RCC 7860 (cell line): ENCODE results near the gene ELF4.

Experiments used
- DNase-seq: peaks from one replicate; pipeline ENCODE4 v3.0.0-alpha.2; 2015; ENCODE audit warnings: low spot score
- FAIRE-seq: peaks from 2 replicates; lab custom pipeline; 2012; peaks lifted over from hg19 to GRCh38; lab: Jason Lieb, UNC

Gene ELF4

GRCh38 chrX:130110379-130111219 is at the start of gene ELF4:
Gene ELF4 (minus strand): TSS chrX:130110497. CDS start chrX:130081330, 29,167 bp downstream.
- no peak for FAIRE-seq
- DNase-seq: peak; percentile 50

- no peak for FAIRE-seq
- no peak for DNase-seq
Observed at GRCh38 chrX:130159776-130160175, 49.5 kb upstream of the ELF4 start.

GRCh38 chrX:130158311-130158710 is 48.0 kb upstream of the ELF4 start:
- DNase-seq: no peak
- no peak for FAIRE-seq

GRCh38 chrX:130155564-130155963 is 45.3 kb upstream of the ELF4 start:
- FAIRE-seq: no peak

GRCh38 chrX:130147631-130148030 is 37.3 kb upstream of the ELF4 start:
- FAIRE-seq: no peak
- DNase-seq: no peak

More at GRCh38 chrX:130155564-130155963, 45.3 kb upstream of the ELF4 start:
- DNase-seq: no peak

GRCh38 chrX:130145123-130145522 is 34.8 kb upstream of the ELF4 start:
- FAIRE-seq (no peak), DNase-seq (no peak)

- DNase-seq (no peak), FAIRE-seq (no peak)
Observed at GRCh38 chrX:130144509-130144908, 34.2 kb upstream of the ELF4 start.

GRCh38 chrX:130139474-130140201 is 29.3 kb upstream of the ELF4 start:
- no peak for FAIRE-seq
- no peak for DNase-seq

GRCh38 chrX:130136961-130137360 is 26.7 kb upstream of the ELF4 start:
- FAIRE-seq (no peak), DNase-seq (peak; percentile 3)

GRCh38 chrX:130136496-130136895 is 26.2 kb upstream of the ELF4 start:
- FAIRE-seq: no peak
- no peak for DNase-seq

GRCh38 chrX:130130990-130131389 is 20.7 kb upstream of the ELF4 start:
- DNase-seq: no peak
- FAIRE-seq: no peak

GRCh38 chrX:130125091-130125874 is 15.0 kb upstream of the ELF4 start:
- DNase-seq: no peak
- FAIRE-seq: no peak

- no peak for DNase-seq
- FAIRE-seq: no peak
Observed at GRCh38 chrX:130124577-130124976, 14.3 kb upstream of the ELF4 start.

GRCh38 chrX:130121505-130121800 is 11.2 kb upstream of the ELF4 start:
- FAIRE-seq: no peak
- no peak for DNase-seq

GRCh38 chrX:130120746-130121504 is 10.6 kb upstream of the ELF4 start:
- DNase-seq: peak; percentile 50
- no peak for FAIRE-seq

- no peak for DNase-seq
- no peak for FAIRE-seq
Observed at GRCh38 chrX:130120321-130120731, 10.0 kb upstream of the ELF4 start.

- FAIRE-seq (no peak), DNase-seq (no peak)
Observed at GRCh38 chrX:130119312-130119898, 9.1 kb upstream of the ELF4 start.

GRCh38 chrX:130118441-130119311 is 8.4 kb upstream of the ELF4 start:
- FAIRE-seq (no peak), DNase-seq (no peak)

GRCh38 chrX:130117166-130117565 is 6.9 kb upstream of the ELF4 start:
- FAIRE-seq: no peak
- no peak for DNase-seq
